HL-60 (cell line): Measurements from ENCODE around the gene ZBTB33.

ENCODE experiments used
- DNase-seq, 2 experiments: peaks; one replicate each; pipeline ENCODE4 v3.0.0-alpha.2; 2010 to 2020; ENCODE audit warnings: low read depth in 1 of 2, low spot score in 1 of 2
- H3K27ac ChIP-seq: fragments of 250-450 bp; sonication (Bioruptor Pico); replicated peaks from 2 replicates; pipeline ENCODE4 v1.5.1; 2020; ENCODE audit warnings: mild to moderate bottlenecking, moderate library complexity
- H3K27me3 ChIP-seq: fragments of 250-450 bp; sonication (Bioruptor Pico); 2 replicates; pipeline ENCODE4 v1.5.1; 2021; ENCODE audit warnings: mild to moderate bottlenecking, moderate library complexity; ENCODE audit not compliant: insufficient read depth, poor library complexity, severe bottlenecking
- H3K4me3 ChIP-seq: replicated peaks from 2 replicates; pipeline ENCODE4 v1.5.1; 2011; ENCODE audit warnings: mild to moderate bottlenecking, control low read depth, low read length; ENCODE audit not compliant: insufficient read depth
- GABPA ChIP-seq: IDR thresholded peaks from 2 replicates; pipeline ENCODE4 v1.6.1; 2012; ENCODE audit warnings: low read depth
- POLR2AphosphoS5 ChIP-seq: IDR thresholded peaks from 2 replicates; pipeline ENCODE4 v1.6.1; 2012; ENCODE audit warnings: low read depth
- SPI1 ChIP-seq: IDR thresholded peaks from 2 replicates; pipeline ENCODE4 v1.6.1; 2012; ENCODE audit warnings: low read depth, mild to moderate bottlenecking, borderline replicate concordance
- TF ChIP-seq, protein P1 (sequence below): IDR thresholded peaks from one replicate; pipeline ENCODE4 v1.5.1; 2011; ENCODE audit warnings: low read length, control low read depth, inconsistent platforms; ENCODE audit not compliant: insufficient read depth
- TF ChIP-seq, protein P2 (sequence below): IDR thresholded peaks from 2 replicates; pipeline ENCODE4 v1.6.1; 2012; ENCODE audit warnings: low read depth; ENCODE audit not compliant: insufficient replicate concordance

Gene ZBTB33

DNA sequence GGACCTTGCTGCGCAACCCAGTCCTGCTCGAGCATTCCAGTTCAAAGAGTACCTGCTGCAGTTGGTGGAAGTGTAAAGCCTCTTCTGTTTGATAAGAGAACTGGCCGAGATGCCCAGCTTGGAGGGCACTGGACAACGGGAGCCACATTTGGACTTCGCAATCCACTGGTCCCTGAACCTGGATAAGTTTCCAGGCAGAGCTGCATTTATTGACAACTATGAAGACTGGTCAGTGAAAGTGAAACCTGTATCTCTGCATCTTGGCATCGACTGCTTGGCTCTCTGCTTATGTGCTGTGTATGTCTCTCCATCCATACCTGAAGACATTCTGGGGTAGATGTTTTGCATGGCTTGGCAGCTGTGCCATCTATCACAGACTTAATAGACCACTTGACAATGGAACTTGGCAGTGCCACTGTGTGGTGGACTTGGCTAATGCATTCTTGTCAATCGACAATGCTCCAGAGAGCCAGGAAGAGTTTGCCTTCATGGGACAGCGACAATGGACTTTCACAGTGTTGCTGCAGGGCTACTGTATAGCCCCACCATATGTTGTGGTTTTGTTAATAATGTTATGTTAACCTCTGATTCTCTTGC lies 43.5 kb upstream of the ZBTB33 start:
- no peak for DNase-seq
- H3K27ac ChIP-seq = no peak overlapping the region
- H3K4me3 ChIP-seq = no peak overlapping the region
- no peaks in the 10 kb centered on the region for H3K27me3 ChIP-seq
- TF ChIP-seq POLR2AphosphoS5 (no peak), GABPA (no peak), SPI1 (no peak)
- TF ChIP-seq, protein P1, sequence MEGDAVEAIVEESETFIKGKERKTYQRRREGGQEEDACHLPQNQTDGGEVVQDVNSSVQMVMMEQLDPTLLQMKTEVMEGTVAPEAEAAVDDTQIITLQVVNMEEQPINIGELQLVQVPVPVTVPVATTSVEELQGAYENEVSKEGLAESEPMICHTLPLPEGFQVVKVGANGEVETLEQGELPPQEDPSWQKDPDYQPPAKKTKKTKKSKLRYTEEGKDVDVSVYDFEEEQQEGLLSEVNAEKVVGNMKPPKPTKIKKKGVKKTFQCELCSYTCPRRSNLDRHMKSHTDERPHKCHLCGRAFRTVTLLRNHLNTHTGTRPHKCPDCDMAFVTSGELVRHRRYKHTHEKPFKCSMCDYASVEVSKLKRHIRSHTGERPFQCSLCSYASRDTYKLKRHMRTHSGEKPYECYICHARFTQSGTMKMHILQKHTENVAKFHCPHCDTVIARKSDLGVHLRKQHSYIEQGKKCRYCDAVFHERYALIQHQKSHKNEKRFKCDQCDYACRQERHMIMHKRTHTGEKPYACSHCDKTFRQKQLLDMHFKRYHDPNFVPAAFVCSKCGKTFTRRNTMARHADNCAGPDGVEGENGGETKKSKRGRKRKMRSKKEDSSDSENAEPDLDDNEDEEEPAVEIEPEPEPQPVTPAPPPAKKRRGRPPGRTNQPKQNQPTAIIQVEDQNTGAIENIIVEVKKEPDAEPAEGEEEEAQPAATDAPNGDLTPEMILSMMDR = no peak
- TF ChIP-seq, protein P2, sequence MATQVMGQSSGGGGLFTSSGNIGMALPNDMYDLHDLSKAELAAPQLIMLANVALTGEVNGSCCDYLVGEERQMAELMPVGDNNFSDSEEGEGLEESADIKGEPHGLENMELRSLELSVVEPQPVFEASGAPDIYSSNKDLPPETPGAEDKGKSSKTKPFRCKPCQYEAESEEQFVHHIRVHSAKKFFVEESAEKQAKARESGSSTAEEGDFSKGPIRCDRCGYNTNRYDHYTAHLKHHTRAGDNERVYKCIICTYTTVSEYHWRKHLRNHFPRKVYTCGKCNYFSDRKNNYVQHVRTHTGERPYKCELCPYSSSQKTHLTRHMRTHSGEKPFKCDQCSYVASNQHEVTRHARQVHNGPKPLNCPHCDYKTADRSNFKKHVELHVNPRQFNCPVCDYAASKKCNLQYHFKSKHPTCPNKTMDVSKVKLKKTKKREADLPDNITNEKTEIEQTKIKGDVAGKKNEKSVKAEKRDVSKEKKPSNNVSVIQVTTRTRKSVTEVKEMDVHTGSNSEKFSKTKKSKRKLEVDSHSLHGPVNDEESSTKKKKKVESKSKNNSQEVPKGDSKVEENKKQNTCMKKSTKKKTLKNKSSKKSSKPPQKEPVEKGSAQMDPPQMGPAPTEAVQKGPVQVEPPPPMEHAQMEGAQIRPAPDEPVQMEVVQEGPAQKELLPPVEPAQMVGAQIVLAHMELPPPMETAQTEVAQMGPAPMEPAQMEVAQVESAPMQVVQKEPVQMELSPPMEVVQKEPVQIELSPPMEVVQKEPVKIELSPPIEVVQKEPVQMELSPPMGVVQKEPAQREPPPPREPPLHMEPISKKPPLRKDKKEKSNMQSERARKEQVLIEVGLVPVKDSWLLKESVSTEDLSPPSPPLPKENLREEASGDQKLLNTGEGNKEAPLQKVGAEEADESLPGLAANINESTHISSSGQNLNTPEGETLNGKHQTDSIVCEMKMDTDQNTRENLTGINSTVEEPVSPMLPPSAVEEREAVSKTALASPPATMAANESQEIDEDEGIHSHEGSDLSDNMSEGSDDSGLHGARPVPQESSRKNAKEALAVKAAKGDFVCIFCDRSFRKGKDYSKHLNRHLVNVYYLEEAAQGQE = no peak

DNA sequence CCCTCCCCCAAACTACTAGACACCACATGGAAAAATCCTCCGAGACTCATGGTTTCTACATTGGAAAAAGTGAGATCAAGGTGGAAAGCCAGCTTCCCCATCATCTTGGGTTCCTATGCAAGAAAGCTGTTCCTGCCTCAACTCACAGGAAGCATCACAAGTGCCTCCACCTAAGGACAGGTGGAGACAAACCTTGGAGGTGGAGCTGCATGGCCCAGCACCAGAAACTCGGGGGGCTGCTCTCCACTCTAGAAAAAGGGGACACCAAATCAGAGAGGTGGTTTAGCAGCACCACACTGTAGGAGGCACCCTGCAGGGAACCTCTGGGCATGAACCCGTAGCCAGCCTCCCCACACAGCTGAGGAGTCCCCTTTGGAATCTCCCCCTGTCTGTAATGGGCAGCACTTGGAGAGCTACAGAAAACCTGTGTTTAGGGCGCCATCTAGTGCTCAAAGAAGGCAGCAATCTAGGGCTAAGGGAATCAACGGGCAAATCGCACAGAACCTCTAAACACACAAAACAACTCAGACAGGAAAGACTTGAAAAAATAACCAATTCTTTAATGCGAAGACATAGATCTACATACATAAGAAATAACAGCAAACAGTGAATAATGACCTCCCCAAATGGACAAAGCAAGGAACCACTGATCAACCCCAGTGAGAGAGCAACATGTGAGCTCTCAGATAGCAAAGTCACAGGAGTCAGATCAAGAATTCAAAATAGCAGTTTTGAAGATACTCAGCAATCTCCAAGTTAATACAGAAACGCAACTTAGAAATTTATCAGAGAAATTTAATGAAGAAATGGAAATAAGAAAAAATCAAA lies 37.0 kb upstream of the ZBTB33 start:
- TF ChIP-seq POLR2AphosphoS5 = no peak
- TF ChIP-seq, protein P1 = peak; percentile 41
- no peak for TF ChIP-seq GABPA
- TF ChIP-seq SPI1 = no peak
- TF ChIP-seq, protein P2 = peak; percentile 75
- DNase-seq = peak; percentile 1 to 61
- Histone ChIP-seq H3K4me3 (no peak overlapping the region), H3K27me3 (no peaks in the 10 kb centered on the region), H3K27ac (no peak overlapping the region)

DNA sequence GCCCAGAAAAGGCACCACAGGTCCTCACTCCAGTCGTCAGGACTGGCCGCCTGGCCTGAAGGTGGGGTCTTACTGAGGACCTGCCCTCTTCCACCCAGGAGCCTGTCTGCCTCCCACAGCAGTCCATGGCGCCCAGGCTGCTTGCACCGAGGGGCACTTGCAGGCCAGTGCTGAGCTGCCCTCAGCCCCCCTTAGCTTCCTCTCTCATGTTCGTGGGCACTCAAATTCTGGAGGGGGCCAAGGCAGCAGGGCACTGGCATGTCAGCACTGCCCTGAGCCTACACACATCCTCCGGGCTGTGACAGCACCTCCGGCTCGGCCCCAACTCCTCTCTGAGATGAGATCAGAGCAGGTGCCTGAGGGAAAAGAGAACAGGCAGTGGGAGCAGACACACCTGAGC lies 27.2 kb upstream of the ZBTB33 start:
- Histone ChIP-seq H3K4me3 (no peak overlapping the region), H3K27ac (no peak overlapping the region), H3K27me3 (no peaks in the 10 kb centered on the region)
- no peak for DNase-seq
- TF ChIP-seq GABPA (no peak), POLR2AphosphoS5 (no peak)
- TF ChIP-seq, protein P1 = no peak
